GM19023 (cell line): ENCODE measurements around the gene RPIA.
"Not testable (repeated sequence)": the region's sequence is repeated elsewhere in the genome, so short reads cannot be mapped to it uniquely, and the experiment has no call there.

ENCODE experiments used
- ATAC-seq: cut with Tn5 transposase; IDR thresholded peaks from one replicate; pipeline ENCODE4 v1.9.1; 2021; ENCODE audit warnings: mild to moderate bottlenecking, moderate library complexity; ENCODE audit not compliant: unreplicated experiment

The RPIA gene

GRCh38 chr2:88765889-88766481, 74.5 kb downstream of the RPIA start:
- ATAC-seq: not testable (repeated sequence)

DNA sequence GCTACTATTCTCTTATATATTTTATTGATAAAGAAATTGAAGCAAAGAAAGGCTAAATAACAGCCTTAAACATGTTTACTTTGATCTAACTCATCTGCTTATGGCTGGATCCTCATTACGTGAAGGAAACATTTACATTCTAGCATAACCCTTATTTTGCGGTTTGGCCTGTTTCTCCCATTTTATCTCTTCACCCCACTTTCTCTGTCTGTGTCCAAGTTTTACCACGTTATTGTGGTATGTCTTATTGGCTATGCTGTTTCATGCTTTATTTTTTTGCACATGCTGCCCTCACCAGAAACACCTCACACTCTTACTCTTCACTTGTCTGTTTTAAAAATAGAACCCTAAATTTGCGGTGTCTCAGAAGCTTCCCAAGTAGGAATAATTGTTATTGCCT, 78.5 kb downstream of the RPIA start:
- ATAC-seq: no peak

DNA sequence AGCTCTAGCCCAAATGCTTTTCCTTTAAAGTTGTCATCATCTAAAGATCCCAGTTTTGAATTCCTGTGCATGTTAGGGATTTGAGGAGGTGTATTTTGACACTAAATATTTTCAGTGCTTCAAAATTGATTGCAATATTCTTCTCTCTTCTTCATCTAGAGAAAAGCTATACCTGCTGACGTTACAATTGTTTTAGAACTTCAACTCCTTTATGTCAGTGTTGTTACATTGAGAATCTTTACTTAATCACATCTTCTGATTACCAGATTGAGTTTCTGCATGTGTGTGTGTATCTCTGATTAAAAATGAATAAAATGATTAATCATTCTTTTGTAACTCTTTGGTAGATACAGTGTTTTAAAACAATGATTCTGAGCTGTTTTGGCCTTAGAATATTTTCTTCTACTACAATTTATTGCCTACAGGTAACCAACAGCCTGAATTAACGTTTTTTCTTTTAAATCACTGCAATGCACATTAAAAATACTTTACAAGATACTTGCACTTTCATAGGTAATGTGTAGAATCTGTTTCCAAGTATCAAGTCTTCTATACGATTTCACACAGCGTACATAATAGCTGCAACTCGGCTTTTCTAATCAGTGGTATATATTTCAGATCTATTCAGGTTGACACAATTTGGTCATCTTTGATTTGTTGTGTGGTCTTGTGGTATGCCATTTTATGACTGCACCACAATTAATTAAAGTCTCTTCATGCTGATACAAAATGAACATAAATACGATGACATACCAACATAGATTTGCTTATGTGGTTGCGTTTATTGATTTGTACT, 82.0 kb downstream of the RPIA start:
- ATAC-seq: not testable (repeated sequence)

DNA sequence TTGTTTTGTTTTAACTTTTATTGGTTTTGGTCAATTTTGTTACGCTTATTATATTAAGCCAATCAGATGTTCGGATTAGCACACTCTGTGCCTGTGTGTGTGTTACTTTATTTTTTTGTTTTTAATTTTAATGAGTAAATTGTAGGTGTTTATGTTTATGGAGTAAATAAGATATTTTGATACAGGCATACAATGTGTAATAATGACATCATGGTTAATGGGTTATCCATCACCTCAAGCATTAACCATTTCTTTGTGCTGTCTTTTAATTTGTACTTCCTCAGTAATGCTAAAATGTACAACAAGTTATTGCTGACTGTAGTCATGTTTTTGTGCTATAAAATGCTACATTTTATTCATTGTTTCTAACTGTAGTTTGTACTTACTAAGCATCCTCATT, 97.7 kb downstream of the RPIA start:
- not testable (repeated sequence) for ATAC-seq

DNA sequence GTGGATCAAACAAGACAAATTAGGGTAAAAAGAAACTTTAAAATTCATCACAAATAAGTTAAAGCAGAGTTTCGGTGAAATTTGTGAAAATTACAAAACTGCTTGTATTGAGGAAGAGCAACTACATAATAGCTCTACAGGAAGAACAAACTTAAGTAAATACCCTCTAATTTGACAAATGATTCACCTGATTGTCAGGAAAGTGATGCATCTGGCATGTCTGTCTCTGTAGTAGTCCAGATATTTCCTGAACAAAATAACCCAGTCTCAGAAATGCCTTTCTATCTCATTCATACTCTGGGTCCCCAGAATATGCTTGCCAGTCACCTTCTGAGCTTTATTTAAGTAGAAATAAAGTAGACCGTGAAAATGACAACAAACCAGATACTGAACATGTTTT, 104.5 kb downstream of the RPIA start:
- ATAC-seq: not testable (repeated sequence)

- ATAC-seq: not testable (repeated sequence)
These were observed 105.0 kb downstream of the RPIA start for GRCh38 chr2:88796523-88796922.

DNA sequence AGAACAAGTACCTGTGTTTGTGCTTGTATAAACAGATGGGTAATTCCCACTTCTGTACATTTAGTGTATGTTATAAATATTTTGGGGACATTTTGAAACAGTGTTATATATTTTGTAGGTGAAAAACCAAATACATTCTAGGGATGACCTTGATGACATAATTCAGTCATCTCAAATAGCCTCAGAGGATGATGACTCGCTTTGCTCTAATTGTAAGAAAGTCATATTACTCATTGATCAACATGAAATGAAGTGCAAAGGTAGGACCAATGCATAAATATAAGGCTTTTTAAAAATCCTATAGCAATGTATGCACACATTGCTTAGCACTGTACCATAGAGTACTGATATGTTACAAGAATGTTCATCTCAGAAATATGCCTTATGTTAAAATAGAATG, 105.7 kb downstream of the RPIA start:
- not testable (repeated sequence) for ATAC-seq
